Psoas muscle (tissue), 8 donors: ENCODE measurements around the gene FEM1A. TPM values are rescaled to one million over a fixed set of nuclear protein-coding genes. Genes with fewer than 3 reads are reported as not detected.
A peak's percentile ranks its signal among the peaks of the same experiment; 100 is the strongest.
"Not testable (repeated sequence)": the region's sequence is repeated elsewhere in the genome, so short reads cannot be mapped to it uniquely, and the experiment has no call there.

Experiments
- ATAC-seq, 4 donors: fragments of 200-7000 bp; cut with Tn5 transposase; one replicate each; pipeline ENCODE4 v1.9.1; 2020; ENCODE audit warnings: moderate library complexity in 3 of 4, mild to moderate bottlenecking in 2 of 4
- DNase-seq, 2 donors: peaks; one replicate each; pipeline ENCODE4 v3.0.0-alpha.2; 2020
- H3K27ac ChIP-seq: fragments of 200-600 bp; one replicate; pipeline ENCODE4 v1.8.0; 2022
- H3K27me3 ChIP-seq, 3 donors: fragments of 200-600 bp in 1 of 3; one replicate each; pipeline versions ENCODE4 v1.6.1 to v1.8.0; 2013 to 2022; ENCODE audit warnings: low read length in 2 of 3, mild to moderate bottlenecking in 2 of 3, moderate library complexity in 1 of 3; ENCODE audit not compliant: insufficient read depth in 3 of 3
- H3K36me3 ChIP-seq, 2 donors: fragments of 200-600 bp in 1 of 2; one replicate each; pipeline versions ENCODE4 v1.6.1 to v1.8.0; 2013 to 2022; ENCODE audit warnings: low read depth in 1 of 2, mild to moderate bottlenecking in 1 of 2, moderate library complexity in 1 of 2; ENCODE audit not compliant: insufficient read depth in 1 of 2
- H3K4me1 ChIP-seq: fragments of 200-600 bp; one replicate; pipeline ENCODE4 v1.8.0; 2022
- H3K4me3 ChIP-seq: fragments of 200-600 bp; one replicate; pipeline ENCODE4 v1.8.0; 2022; ENCODE audit warnings: mild to moderate bottlenecking
- H3K9me3 ChIP-seq: fragments of 200-600 bp; one replicate; pipeline ENCODE4 v1.8.0; 2022
- CTCF ChIP-seq: fragments of 200-600 bp; IDR thresholded peaks from one replicate; pipeline ENCODE4 v1.8.0; 2022; ENCODE audit warnings: antibody characterized with exemption
- WGBS, 3 donors: extraction: QIAGEN DNeasy Blood & Tissue Kit; methylation state at CpG; one replicate each; pipeline versions ENCODE4 v1.1.6 to v1.1.7; 2013; 5-methylcytosine and 5-hydroxymethylcytosine counted together
- intact Hi-C, 2 donors: fragments of 100-400 bp; cut with DNase I; formaldehyde crosslinking; loops; one replicate each; pipeline versions ENCODE4 v1.11.0 to v1.14.2; 2022
- polyA plus RNA-seq, 3 donors: library from polyadenylated mRNA; stranded (reverse); fragments of 200-250 nt; gene quantifications; one replicate each; pipeline ENCODE4 v1.2.3, GENCODE V29; 2013
- total RNA-seq, 4 donors: library from RNA; stranded (reverse); fragmentation: NEBNext Ultra II Directional in 2 of 4; extraction: Animal tissue kit (Norgen Biotek cat#: 25700) in 2 of 4; gene quantifications; one replicate each; pipeline versions ENCODE4 v1.2.1 to v1.2.4, GENCODE V29; 2021 to 2023
- donor health status: healthy with polysubstance abuse.
- donor health status: DM: no; HTN: no; CAD: no; lungs with moderate emphysema.
- donor health status: Bipolar disorder and iron deficiency.
- donor health status: healthy.
- donor health status: DM: yes; HTN: yes; CAD: no.
- donor health status: DM: no; HTN: no; CAD: no.
- donor health status: DM: no; HTN: no; CAD: no.
- donor health status: DM: yes; HTN: yes; CAD: no.

Gene FEM1A
- total and polyA plus RNA-seq, 7 donors = 63.2 to 214 (median 138) TPM

GRCh38 chr19:4780860-4781259, 10.7 kb upstream of the FEM1A start:
- ATAC-seq (no peak), DNase-seq (peak in 1 of 2 donors; percentile 16)
- Histone ChIP-seq H3K36me3 (no peaks in the 10 kb centered on the region), H3K27me3 (no peaks in the 10 kb centered on the region), H3K27ac (no peak overlapping the region), H3K9me3 (no peaks in the 10 kb centered on the region), H3K4me3 (no peak overlapping the region), H3K4me1 (peaks cover 12% of the 10 kb centered on the region)
- WGBS, 3 donors = 83 to 90% (median 86%) methylated on average over 6 of the region's 6 CpGs
- TF ChIP-seq CTCF = no peak
- intact Hi-C loops = loop anchor here in 1 of 2 donors (10.0 kb wide), 1 partner anchor 116 kb away; no protein-coding TSS in a partner anchor

DNA sequence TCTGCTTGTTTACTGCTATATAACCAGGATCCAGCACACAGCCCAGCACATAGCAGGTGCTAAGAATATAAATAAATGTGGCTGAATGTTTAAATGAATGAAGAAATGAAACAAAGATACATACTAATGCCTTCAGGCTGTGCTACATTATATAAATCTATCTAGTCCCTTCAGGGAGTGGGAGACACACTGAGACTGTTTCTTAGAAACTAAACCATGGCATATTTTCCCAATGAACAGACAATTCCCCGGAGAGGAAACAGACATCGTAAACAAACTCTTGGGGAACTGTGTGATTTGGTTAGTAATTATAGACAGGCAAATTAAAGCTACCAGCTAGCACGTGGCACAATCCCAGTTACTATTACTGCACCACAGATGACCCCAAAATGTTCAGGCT, 9.7 kb upstream of the FEM1A start:
- no peaks in the 10 kb centered on the region for H3K27me3 ChIP-seq
- no peak overlapping the region for H3K27ac ChIP-seq
- ATAC-seq = no peak
- no peak overlapping the region for H3K4me3 ChIP-seq
- 49 to 54% (median 53%) methylated on average over 3 of the region's 3 CpGs for WGBS, 3 donors
- no peak for TF ChIP-seq CTCF
- intact Hi-C loops = loop anchor here in 1 of 2 donors (10.0 kb wide), 1 partner anchor 117 kb away; no protein-coding TSS in a partner anchor
- peaks cover 12% of the 10 kb centered on the region for H3K4me1 ChIP-seq
- H3K36me3 ChIP-seq = no peaks in the 10 kb centered on the region
- no peaks in the 10 kb centered on the region for H3K9me3 ChIP-seq
- no peak for DNase-seq

GRCh38 chr19:4786412-4787016, 5.0 kb upstream of the FEM1A start:
- peak in 1 of 2 donors; percentile 26 for DNase-seq
- H3K4me3 ChIP-seq, H3K27ac ChIP-seq, H3K36me3 ChIP-seq, H3K27me3 ChIP-seq, ATAC-seq, H3K9me3 ChIP-seq: not testable (repeated sequence)
- intact Hi-C loops = loop anchor here in 1 of 2 donors (5.0 to 10.0 kb wide), 2 partner anchors 54 to 122 kb away; no protein-coding TSS in a partner anchor
- H3K4me1 ChIP-seq = peaks cover 12% of the 10 kb centered on the region
- WGBS, 3 donors = 82 to 85% (median 84%) methylated on average over 5 to 6 of the region's 6 CpGs

GRCh38 chr19:4792019-4792865, 708 bp downstream of the FEM1A start:
- WGBS, 3 donors = 4 to 8% (median 6%) methylated on average over 49 to 75 of the region's 75 CpGs
- Histone ChIP-seq H3K4me3 (peak overlapping the region; percentile 87), H3K4me1 (peaks cover 37% of the 10 kb centered on the region), H3K36me3 (peaks cover 0 to 31% of the 10 kb centered on the region in 2 donors), H3K27ac (peak overlapping the region; percentile 93)
- intact Hi-C loops = loop anchor here in 1 of 2 donors (5.0 kb wide), 1 partner anchor 70 kb away; the partner anchor contains the start of gene DPP9
- H3K9me3 ChIP-seq, H3K27me3 ChIP-seq, ATAC-seq: not testable (repeated sequence)
- DNase-seq = peak; percentile 25 to 68

- H3K27ac ChIP-seq = peak overlapping the region; percentile 93
- H3K36me3 ChIP-seq = peaks cover 0 to 31% of the 10 kb centered on the region in 2 donors
- not testable (repeated sequence) for ATAC-seq, H3K27me3 ChIP-seq, H3K9me3 ChIP-seq
- WGBS, 3 donors = 61 to 70% (median 61%) methylated on average over 22 to 24 of the region's 24 CpGs
- intact Hi-C loops = loop anchor here in 1 of 2 donors (5.0 kb wide), 1 partner anchor 71 kb away; the partner anchor contains the start of gene DPP9
- peak in 1 of 2 donors; percentile 15 for DNase-seq
- H3K4me3 ChIP-seq = peak overlapping the region; percentile 87
- peaks cover 37% of the 10 kb centered on the region for H3K4me1 ChIP-seq
Measured at GRCh38 chr19:4792866-4793195, 1.3 kb downstream of the FEM1A start.

GRCh38 chr19:4793278-4793677, 1.7 kb downstream of the FEM1A start:
- H3K4me1 ChIP-seq = peaks cover 37% of the 10 kb centered on the region
- peak overlapping the region; percentile 87 for H3K4me3 ChIP-seq
- 58 to 72% (median 58%) methylated on average over 19 of the region's 19 CpGs for WGBS, 3 donors
- not testable (repeated sequence) for H3K27me3 ChIP-seq, DNase-seq, H3K9me3 ChIP-seq, ATAC-seq
- peak overlapping the region; percentile 93 for H3K27ac ChIP-seq
- H3K36me3 ChIP-seq = peaks cover 0 to 31% of the 10 kb centered on the region in 2 donors
- intact Hi-C loops = loop anchor here in 1 of 2 donors (5.0 kb wide), 1 partner anchor 71 kb away; the partner anchor contains the start of gene DPP9
